ENCODE data around the gene DTNBP1.

The DTNBP1 gene, protein sequence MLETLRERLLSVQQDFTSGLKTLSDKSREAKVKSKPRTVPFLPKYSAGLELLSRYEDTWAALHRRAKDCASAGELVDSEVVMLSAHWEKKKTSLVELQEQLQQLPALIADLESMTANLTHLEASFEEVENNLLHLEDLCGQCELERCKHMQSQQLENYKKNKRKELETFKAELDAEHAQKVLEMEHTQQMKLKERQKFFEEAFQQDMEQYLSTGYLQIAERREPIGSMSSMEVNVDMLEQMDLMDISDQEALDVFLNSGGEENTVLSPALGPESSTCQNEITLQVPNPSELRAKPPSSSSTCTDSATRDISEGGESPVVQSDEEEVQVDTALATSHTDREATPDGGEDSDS

DNA sequence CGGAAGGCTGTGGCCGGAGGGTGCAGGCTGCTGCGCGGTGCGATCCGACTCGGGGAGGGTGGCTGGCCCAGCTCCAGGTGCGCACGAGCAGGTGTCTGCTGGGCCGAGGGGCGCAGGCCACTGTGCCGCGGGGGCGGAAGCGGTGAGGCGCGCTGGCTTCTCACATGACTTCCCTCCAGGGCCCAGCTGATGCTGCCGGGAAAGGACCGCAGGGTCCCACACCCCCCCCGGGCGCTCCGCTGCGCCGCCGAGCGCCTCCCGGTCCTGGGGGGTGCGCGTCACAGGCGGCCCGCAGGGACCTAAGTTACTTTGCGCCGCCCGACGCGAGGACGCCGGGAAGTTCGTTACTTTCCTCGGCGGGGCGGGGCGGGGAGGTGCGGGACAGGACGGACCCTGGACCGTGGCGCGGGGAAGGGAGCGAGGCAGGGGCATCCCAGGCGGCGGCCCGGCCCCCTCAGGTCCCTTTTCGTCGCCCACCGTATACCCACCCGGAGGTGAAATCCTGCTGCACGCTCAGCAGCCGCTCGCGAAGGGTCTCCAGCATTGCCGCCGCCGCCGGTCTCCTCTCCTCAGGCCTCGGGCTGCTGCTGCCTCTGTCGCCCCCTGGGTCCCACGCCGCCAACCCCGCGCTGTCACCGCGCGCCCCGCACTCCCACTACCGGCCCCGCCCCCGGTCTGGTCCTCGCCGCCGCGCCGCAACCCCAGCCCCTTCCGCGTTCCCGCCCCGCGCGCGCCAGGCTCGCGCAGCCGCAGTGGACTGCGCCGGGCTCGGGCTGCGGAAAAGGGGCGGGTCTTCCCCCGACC is at the start of gene DTNBP1:
DTNBP1 (minus strand) TSS at position 703 of the 804 bp plus-strand sequence; CDS start at position 544, 159 bp downstream.
- peak; percentile 75 to 81 for DNase-seq

DNA sequence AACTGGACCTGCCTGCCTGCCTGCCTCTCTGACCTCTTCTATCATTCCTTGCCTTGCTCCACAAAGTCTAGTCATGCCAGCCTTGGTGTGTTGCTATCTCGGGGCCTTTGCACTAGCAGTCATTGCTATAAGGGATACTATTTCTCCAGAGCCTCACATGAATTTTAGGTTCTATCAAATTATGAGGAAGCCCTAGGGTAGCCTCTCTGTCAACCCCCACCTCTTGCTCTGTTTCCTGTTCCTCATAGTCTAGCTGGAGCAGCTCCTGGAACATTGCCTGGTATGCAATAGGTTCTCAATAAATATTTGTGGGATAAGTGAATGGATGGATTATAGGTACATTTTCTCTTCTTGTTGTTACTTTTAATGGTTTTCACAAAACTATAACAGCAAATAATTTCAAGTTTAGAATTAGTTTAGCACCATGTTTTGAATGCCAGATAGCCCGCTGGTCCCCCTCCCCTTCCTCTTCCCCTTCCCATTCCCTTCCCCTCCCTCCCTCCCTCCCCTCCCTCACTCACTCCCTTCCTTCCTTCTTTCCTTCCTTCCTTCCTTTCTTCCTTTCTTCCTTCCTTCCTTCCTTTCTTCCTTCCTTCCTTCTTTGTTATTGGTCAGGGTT is 46.9 kb upstream of the DTNBP1 start:
- DNase-seq: no peak

DNA sequence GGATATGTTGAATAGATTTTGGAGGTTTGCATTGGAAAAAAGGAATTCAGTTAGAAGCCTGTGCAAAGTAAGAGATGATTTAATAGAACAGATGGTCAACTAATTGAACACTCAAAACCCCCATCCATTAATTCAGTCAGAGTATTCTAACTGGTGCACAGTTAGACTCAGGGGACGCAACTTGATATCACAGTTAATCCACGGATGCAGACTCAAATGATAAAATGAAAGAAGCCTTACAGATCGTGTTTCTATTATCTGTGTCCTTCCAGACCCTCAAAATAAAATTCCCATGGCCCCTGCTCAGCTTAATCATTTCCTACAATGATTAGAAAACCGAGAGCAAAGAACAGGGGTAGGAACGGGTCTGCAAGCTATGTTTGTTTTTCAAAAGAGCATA is 45.4 kb upstream of the DTNBP1 start:
- DNase-seq: no peak

DNA sequence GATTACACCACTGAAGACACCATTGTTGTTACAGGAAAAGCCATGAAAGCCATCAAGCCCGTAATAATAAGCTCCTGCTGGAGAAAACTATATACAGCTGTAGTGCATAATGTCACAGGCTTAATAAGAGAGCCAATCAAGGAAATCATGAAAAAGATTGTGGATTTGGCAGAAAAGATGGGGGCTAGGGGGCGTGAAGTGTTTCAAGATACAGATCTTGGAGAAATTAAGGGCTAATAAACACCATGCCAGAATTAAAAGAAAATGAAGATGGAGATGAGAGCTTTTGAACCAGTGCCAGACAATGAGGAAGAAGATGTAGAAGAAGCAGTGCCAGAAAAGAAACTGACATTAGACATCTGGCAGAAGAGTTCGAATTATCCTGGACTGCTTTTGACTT is 43.2 kb upstream of the DTNBP1 start:
- no peak for DNase-seq

DNA sequence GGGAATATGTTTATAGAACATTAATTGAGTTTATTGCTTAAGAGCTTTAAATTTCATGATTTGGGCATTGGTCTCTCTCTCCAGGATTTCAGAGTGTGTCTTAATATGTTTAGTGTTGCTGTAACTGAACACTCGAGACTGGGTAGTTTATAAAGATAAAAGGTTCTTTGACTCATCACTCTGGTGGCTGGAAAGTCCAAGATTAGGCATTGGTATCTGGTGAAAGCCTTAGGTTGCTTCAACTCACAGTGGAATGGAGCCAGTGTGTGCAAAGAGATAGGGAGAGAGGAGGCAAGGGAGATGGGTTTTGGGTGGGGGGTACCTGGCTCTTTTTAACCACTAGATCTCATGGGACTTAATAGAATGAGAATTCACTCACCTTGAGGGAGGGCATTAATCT is 35.6 kb upstream of the DTNBP1 start:
- DNase-seq: no peak

DNA sequence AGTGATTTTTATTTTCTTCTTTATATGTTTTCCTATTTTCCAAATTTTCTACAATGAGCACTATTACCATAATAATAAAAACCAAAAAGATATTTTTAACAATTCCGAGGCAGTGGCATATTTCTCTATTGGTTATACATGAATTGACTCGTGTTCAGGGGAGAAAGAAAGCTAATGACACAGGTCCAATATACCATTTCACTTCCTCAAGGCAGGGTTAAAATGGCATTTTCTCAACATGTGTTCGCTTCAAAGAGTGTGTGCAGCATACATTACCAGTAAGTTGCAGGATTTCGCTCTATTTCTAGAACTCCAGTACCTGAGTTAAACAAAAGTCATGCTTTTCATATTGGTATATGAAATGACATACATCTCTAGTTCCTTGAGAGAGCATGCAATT is 35.1 kb upstream of the DTNBP1 start:
- DNase-seq: no peak

DNA sequence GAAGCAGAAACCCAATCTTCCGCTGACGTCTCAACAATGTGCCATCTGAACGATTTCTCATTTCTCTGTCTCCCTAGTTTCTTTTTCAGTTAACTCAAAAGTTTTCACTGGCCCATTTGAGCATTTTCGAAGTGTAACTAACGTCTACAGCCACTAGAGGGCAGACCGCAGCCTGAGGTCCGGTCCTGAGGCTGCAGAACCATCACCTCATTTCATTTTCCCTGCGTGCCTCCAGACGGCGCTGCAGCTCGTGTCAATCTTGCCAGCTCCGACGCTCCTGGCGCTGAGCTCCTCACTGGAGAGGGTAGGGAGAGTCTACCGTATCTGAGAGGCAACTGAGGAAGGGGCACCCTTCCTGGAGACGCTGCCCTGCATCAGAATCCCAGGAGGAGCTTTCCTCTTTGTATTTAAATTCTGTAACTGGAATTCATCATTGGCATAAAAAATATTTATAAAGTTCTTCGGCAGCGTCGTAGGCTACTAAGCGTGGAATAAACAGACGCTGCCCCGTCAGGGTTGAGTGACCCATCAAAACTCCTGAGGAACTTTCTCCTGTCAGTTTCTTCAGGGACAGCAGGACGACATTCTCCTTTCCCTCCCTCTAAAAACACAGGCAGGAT is 28.5 kb upstream of the DTNBP1 start:
- peak; percentile 75 to 92 for DNase-seq

DNA sequence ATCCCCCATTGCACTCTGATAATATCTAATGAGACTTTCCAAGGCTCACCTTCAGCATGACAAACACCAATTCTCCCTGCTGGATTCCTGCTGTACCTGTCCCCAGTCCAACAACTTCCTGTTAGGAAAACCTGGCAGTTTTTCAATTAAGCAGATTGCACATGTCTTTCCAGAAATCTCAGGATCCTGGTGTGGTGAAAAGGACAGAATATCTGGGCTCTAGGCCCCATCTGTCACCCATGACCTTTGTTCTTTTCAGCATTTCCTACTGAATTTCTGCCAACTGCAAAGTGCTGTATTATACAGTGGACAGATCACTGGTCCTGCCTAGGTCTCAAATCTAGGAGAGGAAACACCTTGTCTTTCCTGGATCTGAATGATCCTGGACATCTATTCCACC is 27.7 kb upstream of the DTNBP1 start:
- no peak for DNase-seq

DNA sequence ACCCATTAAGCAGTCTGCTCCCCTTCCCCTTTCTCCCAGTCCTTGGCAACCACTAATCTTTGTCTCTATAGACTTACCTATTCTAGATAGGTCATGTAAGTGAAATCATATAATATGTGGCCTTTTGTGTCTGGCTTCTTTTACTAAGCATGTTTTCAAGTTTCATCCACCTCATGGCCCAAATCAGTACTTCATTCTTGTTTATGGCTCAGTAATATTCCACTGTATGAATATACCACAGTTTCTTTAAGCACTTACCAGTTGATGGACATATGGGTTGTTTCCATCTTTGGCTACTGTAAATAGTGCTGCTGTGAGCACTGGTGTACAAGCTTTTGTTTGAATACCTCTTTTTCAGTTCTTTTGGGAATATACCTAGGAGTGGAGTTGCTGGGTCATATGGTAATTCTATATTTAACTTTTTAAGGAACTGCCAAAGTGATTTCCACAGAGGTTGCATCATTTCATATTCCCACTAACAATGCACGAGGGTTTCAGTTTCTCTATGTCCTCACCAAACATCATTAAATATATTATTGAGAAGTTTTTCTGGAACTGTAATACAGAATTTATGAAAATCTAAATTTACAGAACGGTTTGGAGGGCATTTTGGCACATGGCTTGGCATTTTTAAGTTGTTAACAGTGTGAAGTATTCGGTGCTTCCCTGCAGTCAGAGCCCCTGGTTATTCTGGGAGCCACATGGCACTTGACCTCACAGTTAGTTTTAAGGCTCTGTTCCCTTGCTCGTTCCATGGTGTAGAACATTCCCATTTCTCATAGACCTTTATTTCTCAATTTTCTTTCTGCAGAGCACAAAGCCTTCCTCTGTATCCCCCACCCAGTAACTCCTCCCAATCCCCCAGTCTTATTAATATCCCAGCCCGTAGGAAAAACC is 27.0 kb upstream of the DTNBP1 start:
- no peak for DNase-seq

DNA sequence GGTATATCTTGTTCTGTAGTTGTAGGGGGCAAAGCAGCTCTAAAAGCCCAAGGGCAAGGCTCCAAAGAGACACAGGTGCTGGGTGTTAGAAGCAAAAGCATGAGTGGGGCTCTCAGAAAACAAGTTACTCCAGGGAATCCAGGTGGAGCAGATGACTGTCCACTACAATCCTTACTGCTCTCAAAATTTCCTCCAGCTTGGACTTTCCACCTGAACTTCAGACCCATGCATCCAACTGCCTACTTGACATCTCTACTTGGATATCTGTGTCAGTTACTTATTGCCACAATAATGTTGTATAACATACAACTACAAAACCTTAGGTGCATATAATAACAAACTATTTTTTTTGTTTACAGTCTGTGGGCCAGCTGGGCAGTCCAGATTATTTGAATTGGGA is 22.8 kb upstream of the DTNBP1 start:
- no peak for DNase-seq

DNA sequence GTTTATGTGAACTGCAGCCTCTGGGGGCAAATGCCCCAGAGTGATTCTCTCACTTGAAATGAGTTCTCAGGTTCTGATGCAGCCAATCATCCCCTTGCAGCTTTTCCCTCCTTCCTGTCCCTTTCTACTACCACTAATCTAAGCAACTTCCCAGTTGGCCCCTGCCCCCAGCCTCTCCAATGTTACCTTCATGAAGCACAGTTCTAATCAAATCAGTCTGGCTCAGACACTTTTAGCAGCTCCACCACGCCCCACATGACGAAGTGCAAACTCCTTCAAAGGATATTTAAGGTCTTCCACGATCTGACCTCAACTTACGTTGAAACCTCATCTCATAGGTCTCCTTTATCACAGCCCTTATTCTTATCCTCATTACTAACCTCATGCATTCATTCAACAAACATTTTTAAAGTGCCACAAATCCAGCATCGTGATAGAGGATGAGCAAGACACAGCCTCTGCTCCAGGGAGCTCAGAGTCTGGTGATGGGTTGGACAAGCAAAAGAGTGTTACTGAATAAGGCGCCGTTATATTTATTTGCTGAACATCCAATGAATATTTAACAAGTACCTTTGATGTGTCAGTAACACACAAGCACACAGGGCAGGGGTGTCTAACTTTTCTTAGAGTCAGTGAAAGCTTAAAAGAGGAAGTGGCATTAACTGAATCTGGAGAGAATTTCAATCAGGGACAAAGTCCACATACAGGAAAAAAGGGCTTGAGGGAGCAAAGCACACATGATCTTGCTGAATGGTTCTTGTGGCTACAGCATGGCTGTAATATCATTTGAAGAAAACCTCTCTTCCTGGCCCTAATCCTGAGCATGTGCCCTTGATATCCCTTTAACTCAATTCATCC is 20.4 kb upstream of the DTNBP1 start:
- DNase-seq: no peak

DNA sequence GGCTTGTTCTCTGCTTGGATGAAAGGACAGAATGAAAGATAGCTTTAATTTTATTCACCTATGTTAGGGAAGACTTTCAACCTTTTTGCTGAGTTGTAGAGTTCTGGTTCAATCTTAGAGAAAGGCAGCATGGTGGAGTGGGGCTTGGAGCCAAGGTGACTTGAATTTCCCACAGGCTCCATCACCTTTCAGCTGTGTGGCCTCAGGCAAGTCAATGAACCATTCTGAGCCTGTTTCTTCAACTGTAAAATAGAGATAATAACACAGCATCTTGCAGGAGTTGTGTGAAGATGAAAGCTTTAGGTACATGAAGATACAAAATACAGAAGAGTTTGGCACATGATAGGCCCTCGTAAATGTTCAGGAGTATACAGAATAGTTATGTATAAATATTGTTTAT is 19.1 kb upstream of the DTNBP1 start:
- DNase-seq: no peak

DNA sequence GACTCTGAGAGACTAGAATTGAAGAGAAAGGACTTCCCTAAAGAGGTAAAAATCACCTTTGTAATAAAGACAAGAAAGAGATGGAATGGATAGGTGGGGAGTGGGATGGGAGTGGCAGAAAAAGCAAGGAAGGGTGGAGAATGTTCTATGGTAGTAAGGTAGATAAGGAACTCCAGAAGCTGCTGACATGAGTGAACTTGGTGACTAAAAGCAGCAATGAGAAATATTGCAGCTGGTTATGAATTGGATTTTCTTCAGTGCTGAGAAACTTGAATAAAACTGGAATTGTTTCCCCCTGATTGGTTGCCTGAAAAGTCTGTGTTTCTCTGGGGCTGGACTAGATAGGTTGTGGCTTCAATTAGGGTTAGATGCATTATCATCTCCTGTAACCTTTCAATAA is 15.7 kb upstream of the DTNBP1 start:
- DNase-seq: no peak

DNA sequence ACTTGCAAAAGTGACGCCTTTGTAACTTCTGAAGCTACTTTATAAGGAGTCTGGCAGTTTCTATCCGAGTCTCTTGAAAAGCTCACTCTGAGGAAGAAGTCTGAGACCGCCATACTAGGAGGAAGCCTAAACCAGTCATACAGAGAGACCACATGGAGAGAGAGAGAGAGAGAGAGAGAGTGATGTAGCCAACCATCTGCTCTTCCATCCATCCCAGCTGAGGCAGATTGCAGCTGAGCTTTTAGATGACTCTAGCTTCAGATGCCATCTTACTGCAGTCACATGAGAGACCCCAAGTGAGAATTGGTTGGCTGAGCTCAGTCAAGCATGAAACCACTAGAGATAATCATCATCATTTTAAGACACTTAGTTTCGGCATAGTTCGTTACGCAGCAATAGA is 15.0 kb upstream of the DTNBP1 start:
- DNase-seq: no peak

DNA sequence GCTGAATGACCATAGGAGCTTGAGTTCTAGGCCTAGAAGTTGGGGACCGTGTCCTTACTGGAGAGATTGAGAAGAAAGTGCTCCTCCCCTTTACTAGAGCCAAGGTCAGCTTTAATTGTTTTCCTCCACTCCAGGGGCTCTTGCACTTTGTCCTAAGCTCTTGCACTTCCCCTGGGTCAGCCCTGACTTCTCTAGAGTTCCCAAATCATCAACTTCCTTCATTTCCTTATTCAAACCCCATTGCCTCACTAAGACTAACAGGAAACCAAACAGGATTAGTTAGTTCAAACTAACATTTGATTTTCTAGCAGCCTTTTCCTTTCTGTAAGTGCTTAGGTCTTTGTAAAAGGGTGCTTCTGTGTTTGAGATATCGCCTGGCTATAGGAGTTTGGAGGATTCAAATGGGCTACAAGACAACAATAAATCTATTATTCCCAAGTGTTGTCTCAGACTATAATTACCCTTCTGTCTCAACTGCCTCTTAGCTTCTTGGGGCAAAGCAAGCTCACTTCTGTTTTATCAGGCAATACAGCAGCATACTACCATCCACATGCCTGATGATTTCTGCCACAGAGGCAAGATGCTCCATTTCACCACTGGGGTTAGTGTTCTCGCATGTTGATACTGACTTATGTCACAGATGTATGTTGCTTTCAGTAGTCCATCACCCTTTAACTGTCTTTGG is 12.8 kb upstream of the DTNBP1 start:
- DNase-seq: peak; percentile 4 to 29

DNA sequence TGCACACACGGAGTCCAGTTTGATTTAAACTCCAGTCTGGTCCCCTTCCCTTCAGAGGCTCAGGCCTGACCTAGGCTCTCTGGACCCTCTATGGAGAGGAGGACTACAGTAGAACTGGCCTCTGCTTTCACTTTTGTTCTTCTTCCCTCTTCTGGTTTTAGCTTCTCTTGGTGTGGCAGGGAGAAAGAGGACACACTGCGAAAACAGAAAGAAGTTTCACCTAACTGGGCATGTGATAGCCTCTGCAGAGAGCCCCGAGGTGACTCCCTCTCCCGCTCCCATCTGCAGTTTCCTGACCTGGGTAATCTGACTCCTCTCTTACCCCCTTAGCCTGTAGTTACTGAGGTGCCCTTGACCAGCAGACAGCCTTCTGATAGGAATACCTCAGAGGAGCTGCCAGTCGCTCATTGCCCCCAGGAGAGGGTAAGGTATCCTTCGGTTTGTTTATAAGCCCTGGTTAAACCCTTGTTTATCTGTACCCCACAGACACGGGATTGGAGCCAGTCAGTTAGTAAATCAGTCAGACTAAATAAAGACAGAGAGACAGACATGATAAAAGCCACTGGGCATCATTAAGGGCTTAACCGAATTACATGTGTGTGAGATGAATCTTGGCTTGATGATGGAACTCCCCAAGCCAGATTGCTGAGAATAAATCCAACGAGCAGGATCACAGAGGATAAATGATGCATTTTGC is 12.0 kb upstream of the DTNBP1 start:
- DNase-seq: no peak

DNA sequence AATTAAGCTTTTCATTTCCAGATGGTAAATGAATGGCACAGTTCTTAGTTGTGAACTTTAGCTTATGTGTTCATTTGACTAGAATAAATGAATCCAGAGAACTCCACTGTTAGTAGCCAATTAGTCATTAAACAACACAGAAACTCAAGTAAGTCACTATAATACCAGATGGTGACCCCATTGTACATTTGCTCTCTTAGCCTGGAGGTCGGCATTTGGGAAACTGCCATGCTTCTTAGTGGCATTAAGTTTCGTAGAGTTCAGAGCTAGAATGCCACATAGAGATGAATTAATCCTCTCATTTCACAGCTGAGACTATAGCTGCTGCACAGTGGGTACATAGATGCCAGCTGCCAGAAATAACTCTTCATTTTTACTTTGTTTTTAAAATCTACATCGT is 10.8 kb upstream of the DTNBP1 start:
- DNase-seq: no peak

DNA sequence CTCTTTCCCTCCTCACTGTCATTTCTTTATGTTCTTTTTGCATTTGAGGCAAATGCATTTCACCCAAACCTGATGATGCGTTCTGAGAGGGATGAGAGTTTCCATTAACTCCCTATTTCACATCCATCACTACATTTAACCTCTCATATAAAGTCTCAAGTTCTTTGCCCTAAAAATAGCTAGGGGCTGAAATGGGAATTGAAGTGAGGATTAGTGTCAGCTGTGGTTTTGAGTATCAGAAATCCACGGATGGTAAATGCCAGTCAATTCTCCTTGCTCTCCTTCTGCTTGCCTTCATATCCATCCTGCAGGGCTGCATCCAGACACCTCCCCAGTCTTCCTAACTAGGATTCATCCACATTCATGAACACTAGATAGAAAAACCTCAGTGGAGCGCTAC is 10.0 kb upstream of the DTNBP1 start:
- no peak for DNase-seq

DNA sequence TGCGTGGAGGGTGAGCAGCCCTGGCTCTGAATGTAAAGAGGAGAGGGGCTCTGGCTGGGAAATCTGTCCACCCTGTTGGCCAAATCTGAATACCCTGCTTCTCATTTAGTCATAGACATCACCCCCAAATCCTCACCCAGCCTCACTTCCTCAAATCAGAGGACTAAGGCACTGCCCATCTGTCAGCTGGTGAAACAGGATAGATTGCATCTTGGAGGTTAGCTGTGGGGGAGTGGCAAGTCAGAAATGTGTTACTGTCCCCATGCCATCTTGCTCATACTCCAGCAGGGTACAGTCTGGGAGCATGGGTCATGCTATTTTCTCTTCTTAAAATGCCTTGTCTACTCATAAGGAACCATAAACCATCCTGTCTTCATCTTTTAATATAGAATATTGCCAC is 9.5 kb upstream of the DTNBP1 start:
- DNase-seq: no peak

DNA sequence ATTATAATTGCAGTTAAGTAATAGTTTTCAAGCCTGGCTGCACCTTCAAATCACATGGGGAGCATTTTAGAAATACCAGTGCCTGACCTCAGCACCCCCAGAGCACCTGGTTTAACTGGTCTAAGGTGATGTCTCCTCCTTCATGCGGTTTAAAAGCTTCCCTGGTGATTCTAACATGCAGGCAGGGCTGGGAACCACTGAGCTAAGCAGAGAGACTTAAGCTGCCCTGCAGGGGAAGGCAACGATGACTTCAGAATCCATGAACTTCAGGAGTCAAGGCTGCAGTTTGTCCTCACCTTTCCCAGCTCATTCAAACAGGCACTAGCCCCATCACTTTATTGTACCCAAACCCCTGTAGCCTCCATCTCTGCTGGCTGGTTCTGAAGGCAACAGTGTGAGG is 6.1 kb upstream of the DTNBP1 start:
- DNase-seq: no peak

All from hippocampal formation (tissue), 2 donors.